IMR-90 (cell line): ENCODE results near the gene RAN.

Experiments used
- MAZ ChIP-seq: IDR thresholded peaks from 2 replicates; pipeline ENCODE4 v1.6.1; 2012; ENCODE audit warnings: low read depth, mild to moderate bottlenecking, low read length, improper control_type of control experiment, moderate library complexity, borderline replicate concordance
- MXI1 ChIP-seq: IDR thresholded peaks from 2 replicates; pipeline ENCODE4 v1.6.1; 2012; ENCODE audit warnings: low read depth, mild to moderate bottlenecking, low read length, moderate library complexity, borderline replicate concordance
- RAD21 ChIP-seq: IDR thresholded peaks from 2 replicates; pipeline ENCODE4 v1.6.1; 2012; ENCODE audit warnings: low read length, improper control_type of control experiment
- SMC3 ChIP-seq: fragments of 150-350 bp; IDR thresholded peaks from 2 replicates; pipeline ENCODE4 v1.6.1; 2016; ENCODE audit warnings: low read depth, mild to moderate bottlenecking, antibody characterized with exemption, low read length, moderate library complexity
- TF ChIP-seq, protein P1 (sequence below): conservative IDR thresholded peaks from 2 replicates; pipeline ENCODE4 v1.5.1; 2012; ENCODE audit warnings: mild to moderate bottlenecking, low read depth, low read length, improper control_type of control experiment
- TF ChIP-seq, protein P2 (sequence below): fragments of 150-350 bp; IDR thresholded peaks from 2 replicates; pipeline ENCODE4 v1.6.1; 2017; ENCODE audit warnings: mild to moderate bottlenecking, antibody characterized with exemption, low read length, low read depth

DNA sequence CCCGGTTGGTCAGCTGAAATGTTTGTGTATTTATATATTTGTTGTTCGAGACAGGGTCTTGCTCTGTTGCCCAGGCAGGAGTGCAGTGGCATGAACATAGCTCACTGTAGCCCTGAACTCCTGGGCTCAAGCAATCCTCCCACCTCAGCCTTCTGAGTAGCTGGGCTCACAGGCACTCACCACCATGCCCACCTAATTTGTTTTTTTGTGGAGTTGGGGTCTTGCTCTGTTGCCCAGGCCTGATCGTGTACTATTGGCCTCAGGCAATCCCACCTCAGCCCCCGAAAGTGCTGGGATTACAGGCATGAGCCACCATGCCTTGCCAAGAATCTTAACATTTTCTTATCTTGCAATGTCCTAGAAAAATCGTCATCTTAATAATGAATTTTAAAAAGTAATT, 3.3 kb downstream of the RAN start:
- TF ChIP-seq, protein P1, sequence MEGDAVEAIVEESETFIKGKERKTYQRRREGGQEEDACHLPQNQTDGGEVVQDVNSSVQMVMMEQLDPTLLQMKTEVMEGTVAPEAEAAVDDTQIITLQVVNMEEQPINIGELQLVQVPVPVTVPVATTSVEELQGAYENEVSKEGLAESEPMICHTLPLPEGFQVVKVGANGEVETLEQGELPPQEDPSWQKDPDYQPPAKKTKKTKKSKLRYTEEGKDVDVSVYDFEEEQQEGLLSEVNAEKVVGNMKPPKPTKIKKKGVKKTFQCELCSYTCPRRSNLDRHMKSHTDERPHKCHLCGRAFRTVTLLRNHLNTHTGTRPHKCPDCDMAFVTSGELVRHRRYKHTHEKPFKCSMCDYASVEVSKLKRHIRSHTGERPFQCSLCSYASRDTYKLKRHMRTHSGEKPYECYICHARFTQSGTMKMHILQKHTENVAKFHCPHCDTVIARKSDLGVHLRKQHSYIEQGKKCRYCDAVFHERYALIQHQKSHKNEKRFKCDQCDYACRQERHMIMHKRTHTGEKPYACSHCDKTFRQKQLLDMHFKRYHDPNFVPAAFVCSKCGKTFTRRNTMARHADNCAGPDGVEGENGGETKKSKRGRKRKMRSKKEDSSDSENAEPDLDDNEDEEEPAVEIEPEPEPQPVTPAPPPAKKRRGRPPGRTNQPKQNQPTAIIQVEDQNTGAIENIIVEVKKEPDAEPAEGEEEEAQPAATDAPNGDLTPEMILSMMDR, result no peak
- TF ChIP-seq, protein P2, sequence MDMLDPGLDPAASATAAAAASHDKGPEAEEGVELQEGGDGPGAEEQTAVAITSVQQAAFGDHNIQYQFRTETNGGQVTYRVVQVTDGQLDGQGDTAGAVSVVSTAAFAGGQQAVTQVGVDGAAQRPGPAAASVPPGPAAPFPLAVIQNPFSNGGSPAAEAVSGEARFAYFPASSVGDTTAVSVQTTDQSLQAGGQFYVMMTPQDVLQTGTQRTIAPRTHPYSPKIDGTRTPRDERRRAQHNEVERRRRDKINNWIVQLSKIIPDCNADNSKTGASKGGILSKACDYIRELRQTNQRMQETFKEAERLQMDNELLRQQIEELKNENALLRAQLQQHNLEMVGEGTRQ, result no peak
- no peak for TF ChIP-seq RAD21
- TF ChIP-seq MXI1, result no peak
- no peak for TF ChIP-seq SMC3
- no peak for TF ChIP-seq MAZ
